ENCODE measurements around the gene BHLHE23.

BHLHE23 gene

GRCh38 chr20:63027922-63028389 lies 21.2 kb upstream of the BHLHE23 start:
- no peaks in the 10 kb centered on the region for H3K4me1 ChIP-seq (ENCODE audit: insufficient read depth, low read length)
- TF ChIP-seq, protein P1, sequence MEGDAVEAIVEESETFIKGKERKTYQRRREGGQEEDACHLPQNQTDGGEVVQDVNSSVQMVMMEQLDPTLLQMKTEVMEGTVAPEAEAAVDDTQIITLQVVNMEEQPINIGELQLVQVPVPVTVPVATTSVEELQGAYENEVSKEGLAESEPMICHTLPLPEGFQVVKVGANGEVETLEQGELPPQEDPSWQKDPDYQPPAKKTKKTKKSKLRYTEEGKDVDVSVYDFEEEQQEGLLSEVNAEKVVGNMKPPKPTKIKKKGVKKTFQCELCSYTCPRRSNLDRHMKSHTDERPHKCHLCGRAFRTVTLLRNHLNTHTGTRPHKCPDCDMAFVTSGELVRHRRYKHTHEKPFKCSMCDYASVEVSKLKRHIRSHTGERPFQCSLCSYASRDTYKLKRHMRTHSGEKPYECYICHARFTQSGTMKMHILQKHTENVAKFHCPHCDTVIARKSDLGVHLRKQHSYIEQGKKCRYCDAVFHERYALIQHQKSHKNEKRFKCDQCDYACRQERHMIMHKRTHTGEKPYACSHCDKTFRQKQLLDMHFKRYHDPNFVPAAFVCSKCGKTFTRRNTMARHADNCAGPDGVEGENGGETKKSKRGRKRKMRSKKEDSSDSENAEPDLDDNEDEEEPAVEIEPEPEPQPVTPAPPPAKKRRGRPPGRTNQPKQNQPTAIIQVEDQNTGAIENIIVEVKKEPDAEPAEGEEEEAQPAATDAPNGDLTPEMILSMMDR (IDR thresholded peaks at IDR 0.05; ENCODE audit: borderline replicate concordance, extremely low read depth, low read length, poor library complexity, severe bottlenecking) = peak; percentile 19
- TF ChIP-seq EZH2 (IDR thresholded peaks at IDR 0.05; ENCODE audit: borderline replicate concordance, low read depth, low read length, severe bottlenecking) = no peak
- peaks cover 80% of the 10 kb centered on the region for H4K20me1 ChIP-seq (ENCODE audit: insufficient read depth, low read length)
- no peaks in the 10 kb centered on the region for H3K9me3 ChIP-seq (ENCODE audit: insufficient read depth, low read length, severe bottlenecking)
- no peak overlapping the region for H3K4me3 ChIP-seq (ENCODE audit: low read depth in 1 of 2, low read length in 2 of 2)
- H3K36me3 ChIP-seq (ENCODE audit: insufficient read depth, low read length) = peaks cover 49% of the 10 kb centered on the region
- no peak overlapping the region for H3K9ac ChIP-seq (ENCODE audit: low read depth, low read length)
- H3K27me3 ChIP-seq (ENCODE audit: insufficient read depth, low read length, poor library complexity) = no peaks in the 10 kb centered on the region
- no peak overlapping the region for H2AFZ ChIP-seq (ENCODE audit: low read depth, low read length)
- DNase-seq = no peak
- no peak overlapping the region for H3K27ac ChIP-seq (ENCODE audit: low read length)
- 0 out of 3 replicates have a peak, but pooled peaks have one; percentile 25 for ATAC-seq (ENCODE audit: insufficient read depth, low read depth)
- no peak overlapping the region for H3K4me2 ChIP-seq (ENCODE audit: insufficient read depth, low read length)
- peaks cover 42% of the 10 kb centered on the region for H3K79me2 ChIP-seq (ENCODE audit: insufficient read depth, low read length)

- Histone ChIP-seq H3K27ac (ENCODE audit: low read length) (no peak overlapping the region), H3K9me3 (ENCODE audit: insufficient read depth, low read length, severe bottlenecking) (no peaks in the 10 kb centered on the region), H3K79me2 (ENCODE audit: insufficient read depth, low read length) (peaks cover 48% of the 10 kb centered on the region), H3K36me3 (ENCODE audit: insufficient read depth, low read length) (peaks cover 55% of the 10 kb centered on the region), H4K20me1 (ENCODE audit: insufficient read depth, low read length) (peaks cover 81% of the 10 kb centered on the region), H2AFZ (ENCODE audit: low read depth, low read length) (no peak overlapping the region), H3K4me3 (ENCODE audit: low read depth in 1 of 2, low read length in 2 of 2) (no peak overlapping the region), H3K4me2 (ENCODE audit: insufficient read depth, low read length) (no peak overlapping the region), H3K9ac (ENCODE audit: low read depth, low read length) (no peak overlapping the region), H3K4me1 (ENCODE audit: insufficient read depth, low read length) (no peaks in the 10 kb centered on the region), H3K27me3 (ENCODE audit: insufficient read depth, low read length, poor library complexity) (no peaks in the 10 kb centered on the region)
- no peak for DNase-seq
- TF ChIP-seq EZH2 (IDR thresholded peaks at IDR 0.05; ENCODE audit: borderline replicate concordance, low read depth, low read length, severe bottlenecking) = no peak
- TF ChIP-seq, protein P1 (IDR thresholded peaks at IDR 0.05; ENCODE audit: borderline replicate concordance, extremely low read depth, low read length, poor library complexity, severe bottlenecking) = no peak
- no peak for ATAC-seq (ENCODE audit: insufficient read depth, low read depth)
Measured at GRCh38 chr20:63027221-63027921, 20.6 kb upstream of the BHLHE23 start.

DNA sequence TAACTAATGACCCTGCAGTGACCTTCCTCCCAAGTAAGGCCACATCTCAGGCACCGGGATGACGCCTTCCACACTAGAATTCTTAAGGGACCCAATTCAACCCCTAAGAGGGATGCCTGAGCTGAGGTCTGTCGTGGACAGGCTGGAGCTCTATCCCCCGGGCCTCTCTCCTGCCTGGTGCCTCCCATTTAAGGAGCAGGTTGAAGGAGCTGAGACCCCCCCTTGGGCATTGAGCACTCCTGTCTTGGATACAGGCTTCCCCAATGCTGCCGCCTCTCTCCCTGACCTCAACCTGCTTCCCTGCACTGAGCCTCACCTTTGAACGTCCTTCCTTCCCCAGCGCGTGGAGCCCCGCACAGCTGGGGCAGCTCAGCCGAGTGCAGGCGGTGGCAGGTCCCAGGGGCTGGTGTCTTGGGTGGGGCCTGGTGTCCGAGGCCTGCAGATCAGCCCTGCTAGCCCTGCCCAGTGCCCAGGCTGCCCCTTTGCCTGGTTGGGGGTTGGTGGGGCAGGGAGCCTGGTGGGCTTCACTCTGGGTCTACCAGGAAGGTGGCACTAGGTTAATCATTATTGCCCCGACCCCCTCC lies 19.9 kb upstream of the BHLHE23 start:
- Histone ChIP-seq H3K9ac (ENCODE audit: low read depth, low read length) (no peak overlapping the region), H4K20me1 (ENCODE audit: insufficient read depth, low read length) (peaks cover 81% of the 10 kb centered on the region), H3K79me2 (ENCODE audit: insufficient read depth, low read length) (peaks cover 55% of the 10 kb centered on the region), H3K27ac (ENCODE audit: low read length) (no peak overlapping the region; the same call in 1 of the 2 replicates), H3K4me2 (ENCODE audit: insufficient read depth, low read length) (no peak overlapping the region), H3K27me3 (ENCODE audit: insufficient read depth, low read length, poor library complexity) (no peaks in the 10 kb centered on the region), H2AFZ (ENCODE audit: low read depth, low read length) (no peak overlapping the region), H3K9me3 (ENCODE audit: insufficient read depth, low read length, severe bottlenecking) (no peaks in the 10 kb centered on the region), H3K4me3 (ENCODE audit: low read depth in 1 of 2, low read length in 2 of 2) (no peak overlapping the region), H3K4me1 (ENCODE audit: insufficient read depth, low read length) (no peaks in the 10 kb centered on the region), H3K36me3 (ENCODE audit: insufficient read depth, low read length) (peaks cover 54% of the 10 kb centered on the region)
- ATAC-seq (ENCODE audit: insufficient read depth, low read depth) (no peak), DNase-seq (no peak)
- no peak for TF ChIP-seq EZH2 (IDR thresholded peaks at IDR 0.05; ENCODE audit: borderline replicate concordance, low read depth, low read length, severe bottlenecking)
- TF ChIP-seq, protein P1 (IDR thresholded peaks at IDR 0.05; ENCODE audit: borderline replicate concordance, extremely low read depth, low read length, poor library complexity, severe bottlenecking) = no peak
